ENCODE results near the gene RCVRN. TPM values are rescaled to one million over a fixed set of nuclear protein-coding genes. Genes with fewer than 3 reads are reported as not detected.
A peak's percentile ranks its signal among the peaks of the same experiment; 100 is the strongest.

The RCVRN gene
- total and polyA plus RNA-seq, 2 of the 13 experiments (the other 11 are each of a cell fraction or from before 2014, with no cell fraction given) = not detected

- intact Hi-C loops (cut with micrococcal nuclease; ENCODE audit: unreplicated experiment) = no loop called here
- 0% methylated on average over 1 of the region's 2 CpGs for WGBS (ENCODE audit: low lambda C conversion rate)
These were observed 14.9 kb downstream of the RCVRN start for GRCh38 chr17:9890124-9890523.

GRCh38 chr17:9887508-9887907 lies 17.6 kb downstream of the RCVRN start:
- intact Hi-C loops (cut with micrococcal nuclease; ENCODE audit: unreplicated experiment) (no loop called here), in situ Hi-C loops (cut with HindIII; ENCODE audit: extremely low pct_ligation_motif_present, low pct_unique_long_range_greater_than_20kb) (no loop called here)
- TF ChIP-seq TOE1 (CRISPR knock-in tag; IDR thresholded peaks at IDR 0.05) = no peak
- TF ChIP-seq THAP11 (CRISPR knock-in tag; IDR thresholded peaks at IDR 0.05) = no peak
- TF ChIP-seq RBFOX2 (IDR thresholded peaks at IDR 0.05; ENCODE audit: low read depth, low read length) = no peak
- TF ChIP-seq MBD4 (IDR thresholded peaks at IDR 0.05; ENCODE audit: borderline replicate concordance, low read length) = no peak
- TF ChIP-seq GABPA (IDR thresholded peaks at IDR 0.05; ENCODE audit: low read depth, low read length) = no peak
- no peak for TF ChIP-seq GABPA (CRISPR knock-in tag; IDR thresholded peaks at IDR 0.05; ENCODE audit: low read depth)
- no peak for TF ChIP-seq RFX3 (CRISPR knock-in tag; IDR thresholded peaks at IDR 0.05)
- TF ChIP-seq RARG (CRISPR knock-in tag; IDR thresholded peaks at IDR 0.05; ENCODE audit: low read depth) = no peak
- no peak for TF ChIP-seq ZNF17 (CRISPR knock-in tag; IDR thresholded peaks at IDR 0.05)
- TF ChIP-seq DMTF1 (CRISPR knock-in tag; IDR thresholded peaks at IDR 0.05) = no peak
- no peak for TF ChIP-seq ARNT (IDR thresholded peaks at IDR 0.05)
- no peak for TF ChIP-seq MAFF (IDR thresholded peaks at IDR 0.05; ENCODE audit: low read depth, low read length)
- ChIA-PET POLR2A (no interaction called here), CTCF (ENCODE audit: low intra/inter-chr PET ratio, low total read pairs) (no interaction called here)
- H3K9me3 ChIP-seq (ENCODE audit: low read length) = peaks cover 12% of the 10 kb centered on the region
- DNase-seq (ENCODE audit: low spot score) (no peak), ATAC-seq (no peak), FAIRE-seq (no peak)
- 19% methylated on average over 8 of the region's 8 CpGs for WGBS (ENCODE audit: low lambda C conversion rate)
- no peaks in the 10 kb centered on the region for H3K27me3 ChIP-seq (ENCODE audit: control insufficient read depth in 1 of 2, insufficient read depth in 2 of 2, low read length in 2 of 2)
- H3K27ac ChIP-seq (ENCODE audit: extremely low read length, insufficient read depth, low read length) = no peak overlapping the region
- no peak overlapping the region for H3K9ac ChIP-seq (ENCODE audit: insufficient read depth, low read depth, low read length)
- H3K4me2 ChIP-seq (ENCODE audit: low read depth, low read length) = no peak overlapping the region
- BruUV-seq (replicated peaks) = no TSS peak
- H3K4me1 ChIP-seq (ENCODE audit: insufficient read depth, low read length) = no peaks in the 10 kb centered on the region
- H4K20me1 ChIP-seq (ENCODE audit: insufficient read depth, low read length) = no peaks in the 10 kb centered on the region
- no peaks in the 10 kb centered on the region for H3K36me3 ChIP-seq (replicated peaks in 1 of 2; ENCODE audit: control insufficient read depth in 1 of 2, insufficient read depth in 2 of 2, low read length in 2 of 2)
- no peaks in the 10 kb centered on the region for H3K79me2 ChIP-seq (ENCODE audit: insufficient read depth, low read length)
- H3K4me3 ChIP-seq (replicated peaks in 1 of 3; ENCODE audit: insufficient read depth in 1 of 3, low read depth in 2 of 3, low read length in 3 of 3) = no peak overlapping the region
- no peak overlapping the region for H2AFZ ChIP-seq (ENCODE audit: low read length)

More at GRCh38 chr17:9890124-9890523, 14.9 kb downstream of the RCVRN start:
- Histone ChIP-seq H3K4me2 (ENCODE audit: low read depth, low read length) (no peak overlapping the region), H3K4me3 (replicated peaks in 1 of 3; ENCODE audit: insufficient read depth in 1 of 3, low read depth in 2 of 3, low read length in 3 of 3) (no peak overlapping the region), H4K20me1 (ENCODE audit: insufficient read depth, low read length) (no peaks in the 10 kb centered on the region), H2AFZ (ENCODE audit: low read length) (no peak overlapping the region), H3K79me2 (ENCODE audit: insufficient read depth, low read length) (no peaks in the 10 kb centered on the region), H3K27me3 (ENCODE audit: control insufficient read depth in 1 of 2, insufficient read depth in 2 of 2, low read length in 2 of 2) (no peaks in the 10 kb centered on the region; a peak in 1 of 5 replicates), H3K36me3 (replicated peaks in 1 of 2; ENCODE audit: control insufficient read depth in 1 of 2, insufficient read depth in 2 of 2, low read length in 2 of 2) (no peaks in the 10 kb centered on the region), H3K9ac (ENCODE audit: insufficient read depth, low read depth, low read length) (no peak overlapping the region), H3K27ac (ENCODE audit: extremely low read length, insufficient read depth, low read length) (no peak overlapping the region), H3K9me3 (ENCODE audit: low read length) (no peaks in the 10 kb centered on the region), H3K4me1 (ENCODE audit: insufficient read depth, low read length) (no peaks in the 10 kb centered on the region)
- TF ChIP-seq NONO (IDR thresholded peaks at IDR 0.05) = no peak
- TF ChIP-seq NONO (CRISPR knock-in tag; conservative IDR thresholded peaks at IDR 0.05) = no peak
- TF ChIP-seq ZFP36L1 (CRISPR knock-in tag; IDR thresholded peaks at IDR 0.05) = no peak
- no peak for TF ChIP-seq ZSCAN20 (CRISPR knock-in tag; IDR thresholded peaks at IDR 0.05; ENCODE audit: borderline replicate concordance)
- no peak for TF ChIP-seq ZNF44 (CRISPR knock-in tag; IDR thresholded peaks at IDR 0.05)
- TF ChIP-seq CTCF (CRISPR knock-in tag; IDR thresholded peaks at IDR 0.05) = peak; percentile 60
- CTCF ChIA-PET (ENCODE audit: low intra/inter-chr PET ratio, low total read pairs) = no interaction called here
- peak; percentile 6 for DNase-seq (ENCODE audit: low spot score)
- in situ Hi-C loops (cut with HindIII; ENCODE audit: extremely low pct_ligation_motif_present, low pct_unique_long_range_greater_than_20kb) = no loop called here
- POLR2A ChIA-PET = no interaction called here
- ATAC-seq = peak; percentile 76
- no TSS peak for BruUV-seq (replicated peaks)
- FAIRE-seq = no peak

Data from HepG2 (cell line).